ENCODE measurements around the gene FRAT1.

DNA sequence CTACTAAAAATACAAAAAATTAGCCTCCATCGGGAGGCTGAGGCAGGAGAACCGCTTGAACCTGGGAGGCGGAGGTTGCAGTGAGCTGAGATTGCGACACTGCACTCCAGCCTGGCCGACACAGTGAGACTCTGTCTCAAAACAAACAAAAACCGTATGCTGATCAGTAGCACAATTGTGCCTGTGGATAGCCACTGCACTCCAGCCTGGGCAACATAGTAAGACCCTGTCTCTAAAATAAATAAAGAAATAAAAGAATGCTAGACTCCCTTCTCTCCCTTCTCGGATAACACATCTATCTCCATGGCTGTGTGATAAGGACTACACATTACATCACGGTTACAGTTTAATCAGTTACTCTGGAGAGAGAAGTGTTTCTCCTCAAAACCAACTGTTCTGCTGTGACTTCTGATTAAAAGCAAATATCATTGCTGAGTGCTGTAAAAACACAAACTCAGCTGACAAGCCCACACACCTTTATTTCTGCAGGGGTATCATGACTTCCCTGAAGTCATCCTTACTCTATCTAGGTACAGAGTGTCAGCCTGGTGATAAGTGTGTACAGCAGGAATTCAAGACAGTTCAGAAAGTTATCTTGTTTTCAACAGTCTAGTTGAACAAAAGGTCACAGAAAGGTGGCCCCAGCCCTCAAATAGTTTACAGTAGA, 21.4 kb upstream of the FRAT1 start:
- no peak for TF ChIP-seq POLR2AphosphoS5 (IDR thresholded peaks at IDR 0.05; ENCODE audit: low read depth, low read length)
- TF ChIP-seq GTF2F1 (IDR thresholded peaks at IDR 0.05; ENCODE audit: borderline replicate concordance, low read depth, low read length) = no peak
- no peak for TF ChIP-seq SIX5 (IDR thresholded peaks at IDR 0.05; ENCODE audit: low read depth, low read length)

All from H1 (cell line).